HPDE6-E6E7 (cell line): ENCODE data around the gene OR5M3.

Source experiments
- DNase-seq: peaks from one replicate; pipeline ENCODE4 v3.0.0; 2011; ENCODE audit warnings: missing footprints; ENCODE audit errors: extremely low spot score

The OR5M3 gene

DNA sequence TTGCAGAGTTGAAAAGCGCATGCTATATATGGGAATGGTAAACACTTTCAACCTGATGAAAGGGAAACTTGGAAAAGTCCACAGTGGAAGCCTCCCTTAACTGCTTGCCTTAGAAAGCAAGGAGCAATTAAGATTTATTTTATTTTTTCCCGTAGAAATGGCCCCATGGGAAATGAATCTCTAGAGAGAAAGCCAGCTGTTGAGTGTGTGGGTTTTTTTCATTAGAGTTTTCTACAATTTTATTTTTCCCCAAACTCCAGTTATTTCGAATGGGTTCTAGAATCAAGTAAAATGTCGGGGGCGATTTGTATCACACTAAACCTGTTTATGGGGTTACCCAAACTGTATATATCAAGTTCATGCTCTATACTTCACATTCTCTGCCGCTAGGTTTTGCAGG, at the start of gene OR5M3:
TSS of gene OR5M3 (minus strand) at position 101 of the 400 bp plus-strand sequence. CDS start 2,855 bp downstream, outside the sequence.
- DNase-seq: no peak

DNA sequence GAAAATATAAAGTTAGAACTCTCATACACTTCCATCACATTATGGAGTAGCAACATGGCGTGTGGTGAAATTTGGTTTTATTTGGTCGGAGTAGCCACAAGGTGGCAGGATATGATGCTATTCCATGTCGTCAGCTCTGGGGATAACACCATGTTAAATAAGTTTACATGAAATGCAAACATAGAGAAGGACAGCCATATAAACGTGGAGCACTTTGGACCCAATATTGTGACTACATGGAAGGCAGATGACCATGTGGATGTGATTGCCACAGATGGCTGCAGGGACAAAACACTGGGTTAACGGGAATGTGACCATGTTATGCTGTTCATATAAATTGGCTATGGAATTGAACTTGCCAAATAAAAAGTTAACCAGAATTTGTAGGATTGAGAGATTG, 48.9 kb upstream of the OR5M3 start:
- DNase-seq: no peak

DNA sequence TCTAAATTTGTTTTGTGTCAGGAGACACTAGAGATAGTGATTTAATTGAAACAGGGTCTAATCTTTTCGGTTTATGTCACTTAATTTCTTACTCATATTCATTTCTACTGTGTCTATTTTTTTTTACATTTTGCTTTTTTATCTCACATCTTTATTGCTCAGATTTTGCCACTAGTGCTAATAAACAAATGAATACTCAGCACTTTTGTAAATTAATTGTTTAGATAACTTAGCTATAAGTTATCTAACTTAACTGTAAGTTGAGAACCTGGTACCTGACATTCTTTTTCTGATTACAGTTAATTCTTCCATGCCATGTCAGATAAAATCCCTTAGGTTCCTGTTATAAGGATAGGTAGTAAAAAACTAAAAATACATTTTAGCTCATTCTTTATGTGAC, 40.1 kb upstream of the OR5M3 start:
- DNase-seq: no peak

DNA sequence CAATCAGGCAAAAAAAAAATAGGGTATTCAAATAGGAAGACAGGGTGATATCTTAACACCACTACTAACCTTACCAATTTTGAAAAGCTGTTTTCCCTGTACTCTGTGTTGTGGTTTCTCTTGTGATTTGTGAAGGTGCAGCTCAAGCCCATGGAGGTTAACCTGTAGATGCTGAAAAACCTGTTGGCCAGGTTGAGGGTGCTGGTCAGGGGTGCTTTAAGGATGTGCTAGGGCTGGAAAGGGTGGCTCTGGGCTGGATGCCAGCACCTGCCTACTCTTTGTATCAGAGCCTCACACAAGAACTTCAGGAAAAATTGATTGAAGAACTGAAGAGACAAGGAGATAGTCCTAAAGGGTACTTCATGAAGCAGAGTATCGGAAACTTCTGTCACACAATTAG, 36.3 kb upstream of the OR5M3 start:
- DNase-seq: no peak

DNA sequence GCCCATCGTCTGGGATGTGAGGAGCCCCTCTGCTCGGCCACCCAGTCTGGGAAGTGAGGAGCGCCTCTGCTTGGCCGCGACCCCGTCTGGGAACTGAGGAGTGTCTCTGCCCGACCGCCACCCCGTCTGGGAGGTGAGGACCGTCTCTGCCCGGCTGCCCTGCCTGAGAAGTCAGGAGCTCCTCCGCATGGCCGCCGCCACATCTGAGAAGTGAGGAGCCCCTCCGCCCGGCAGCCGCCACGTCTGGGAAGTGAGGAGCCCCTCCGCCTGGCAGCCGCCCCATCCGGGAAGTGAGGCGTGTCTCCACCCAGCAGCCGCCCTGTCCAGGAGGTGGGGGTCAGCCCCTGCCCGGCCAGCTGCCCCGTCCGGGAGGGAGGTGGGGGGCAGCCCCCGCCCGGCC, 23.9 kb upstream of the OR5M3 start:
- DNase-seq: no peak

DNA sequence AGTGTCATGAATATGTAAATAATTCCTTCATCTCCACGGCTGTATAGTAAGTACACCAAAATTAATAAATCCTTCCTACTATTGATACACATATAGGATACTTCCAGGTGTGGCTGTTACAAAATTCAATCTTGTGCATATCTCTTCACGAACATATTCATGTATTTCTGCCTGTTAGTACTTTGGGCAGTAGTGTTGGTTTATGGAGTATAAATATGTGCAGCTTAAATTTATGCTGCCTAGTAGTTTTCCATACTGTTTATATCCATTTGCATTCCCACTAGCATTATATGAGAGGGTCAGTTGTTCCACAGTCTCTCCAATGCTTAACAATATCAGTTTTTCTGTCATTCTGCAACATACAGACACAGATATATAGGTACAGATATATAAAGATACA, 22.0 kb upstream of the OR5M3 start:
- DNase-seq: no peak

DNA sequence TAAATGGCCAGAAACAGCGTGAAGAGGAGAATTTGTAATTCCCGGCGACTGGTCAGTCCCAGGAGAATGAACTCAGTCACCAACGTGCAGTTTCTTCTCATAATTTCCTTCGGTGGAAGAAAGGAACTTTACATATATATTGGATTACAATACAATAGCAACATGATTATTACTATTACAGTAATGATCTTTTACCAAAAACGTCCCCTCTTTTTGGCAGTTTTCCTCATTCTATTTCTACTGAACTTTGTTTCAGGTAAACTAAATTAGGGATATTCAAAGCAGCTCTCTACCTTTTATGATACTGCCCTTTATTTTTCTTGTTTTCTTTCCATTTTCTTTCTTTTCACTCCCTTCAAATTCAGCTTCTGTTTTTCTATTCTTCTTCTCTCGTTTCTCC, 18.1 kb upstream of the OR5M3 start, which contains the start of gene OR5M8:
TSS of gene OR5M8 (minus strand) at position 101 of the 400 bp plus-strand sequence. CDS start at position 101, 0 bp downstream.
- no peak for DNase-seq

DNA sequence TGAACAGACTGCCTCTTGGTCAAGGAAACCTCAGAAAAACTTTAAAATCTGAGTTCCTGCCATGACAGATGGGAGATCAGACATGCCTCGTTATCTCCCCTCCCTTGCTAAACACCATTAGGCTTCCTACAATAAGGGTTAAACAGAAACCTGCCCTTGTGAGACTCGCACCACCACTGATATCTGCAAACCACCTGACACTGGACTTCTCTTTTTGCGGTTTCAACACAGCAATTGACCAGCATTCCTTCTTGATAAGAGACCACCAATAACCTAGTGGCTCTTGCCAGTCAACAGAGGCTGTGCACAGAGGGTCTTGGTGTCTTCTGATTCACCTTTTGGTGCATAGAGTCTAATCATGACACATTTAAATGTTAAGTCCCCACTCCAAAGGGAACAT, 13.6 kb upstream of the OR5M3 start:
- DNase-seq: no peak

DNA sequence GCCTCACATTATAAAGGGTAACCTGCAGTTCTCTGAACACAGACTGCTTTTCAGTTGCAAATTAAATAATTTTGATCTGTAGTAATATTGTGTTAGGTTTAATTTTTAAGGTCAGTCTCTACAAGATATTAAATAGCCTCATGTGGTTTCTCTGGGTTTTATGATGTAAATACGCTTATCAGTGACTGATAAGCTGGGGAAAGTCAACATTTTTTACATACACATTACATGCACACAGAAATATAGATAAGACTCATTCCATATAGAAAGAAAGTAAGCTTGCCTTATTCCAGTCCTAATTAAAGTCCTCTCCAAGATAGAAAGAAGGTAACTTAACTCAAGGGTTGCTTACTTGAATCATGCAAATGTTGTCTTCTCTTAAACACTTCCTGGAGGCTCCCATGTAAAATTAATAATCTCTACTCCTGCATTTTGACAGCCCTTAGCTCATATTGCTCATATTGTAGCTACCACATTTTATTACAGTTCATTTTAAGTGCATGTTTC, 1.6 kb upstream of the OR5M3 start:
- no peak for DNase-seq

DNA sequence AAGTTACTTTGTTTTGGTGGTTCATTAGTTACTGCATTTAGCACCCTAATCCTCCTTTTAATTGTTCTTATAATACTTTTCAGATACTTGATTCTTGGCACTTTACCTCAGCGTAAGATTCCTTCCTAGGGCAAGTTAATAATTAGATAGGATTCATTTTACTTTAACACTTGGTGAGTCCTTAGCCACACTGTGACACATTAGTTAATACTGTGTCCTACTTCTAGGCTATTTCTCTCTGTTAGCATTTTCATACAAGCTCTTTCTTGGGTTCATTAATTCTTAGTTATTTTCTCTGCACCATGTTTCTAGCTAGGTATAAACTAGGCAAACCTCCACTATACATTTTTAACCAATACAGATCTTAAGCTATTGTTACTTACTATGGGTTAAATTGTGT, 16.1 kb downstream of the OR5M3 start:
- no peak for DNase-seq

DNA sequence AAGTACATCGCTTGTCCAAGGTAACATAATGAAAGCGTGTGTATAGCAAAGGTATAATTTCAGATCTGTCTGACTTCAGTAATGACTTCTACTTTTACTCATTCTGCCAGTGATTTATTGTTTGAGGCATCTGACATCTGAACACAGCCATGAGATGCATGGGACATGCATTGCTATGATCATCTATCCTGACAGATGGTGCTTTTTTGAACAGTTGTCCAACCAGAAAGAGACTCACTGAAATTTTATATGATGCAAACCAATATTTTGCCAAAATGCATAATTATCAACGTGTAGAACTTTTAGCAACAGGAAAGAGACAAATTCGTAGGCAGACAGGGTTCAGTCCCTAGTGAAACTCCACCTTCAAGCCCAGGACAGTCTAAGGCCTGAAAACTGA, 19.6 kb downstream of the OR5M3 start:
- no peak for DNase-seq
